Adrenal gland (tissue), 12 donors: ENCODE data around the gene ZFAND5. TPM values are rescaled to one million over a fixed set of nuclear protein-coding genes. Genes with fewer than 3 reads are reported as not detected.
A peak's percentile ranks its signal among the peaks of the same experiment; 100 is the strongest.

Source experiments
- DNase-seq, 7 donors: peaks; one replicate each; pipeline ENCODE4 v3.0.0-alpha.2; 2019 to 2020
- H3K27ac ChIP-seq, 5 donors: fragments of 200-600 bp; sonication (generic) in 4 of 5; 1 replicate in 3 of 5; 2 replicates in 2 of 5; pipeline versions ENCODE4 v1.5.1 to v1.8.0; 2016 to 2020; ENCODE audit warnings: mild to moderate bottlenecking in 1 of 5
- H3K27me3 ChIP-seq: fragments of 200-600 bp; 2 replicates; pipeline ENCODE4 v1.8.0; 2021
- H3K36me3 ChIP-seq, 2 donors: fragments of 200-600 bp; replicated peaks in 1 of 2; 1 replicate in 1 of 2; 2 replicates in 1 of 2; pipeline versions ENCODE4 v1.5.1 to v1.8.0; 2018 to 2022
- H3K4me1 ChIP-seq, 2 donors: fragments of 200-600 bp; replicated peaks in 1 of 2; 1 replicate in 1 of 2; 2 replicates in 1 of 2; pipeline versions ENCODE4 v1.5.1 to v1.8.0; 2018 to 2021
- H3K4me3 ChIP-seq, 4 donors: fragments of 200-600 bp; sonication (generic) in 3 of 4; one replicate each; pipeline ENCODE4 v1.5.1; 2016 to 2018
- H3K9me3 ChIP-seq, 3 donors: fragments of 200-600 bp; sonication (generic) in 1 of 3; replicated peaks in 1 of 3; 1 replicate in 2 of 3; 2 replicates in 1 of 3; pipeline versions ENCODE4 v1.5.1 to v1.8.0; 2016 to 2021
- CTCF ChIP-seq, 6 experiments: fragments of 450-650 bp in 4 of 6; fragments of 200-600 bp in 2 of 6; sonication (generic) in 1 of 6; IDR thresholded peaks; 1 replicate in 5 of 6; 2 replicates in 1 of 6; pipeline versions ENCODE4 v1.5.1 to v1.8.0; 2016 to 2021; ENCODE audit warnings: antibody characterized with exemption in 6 of 6, mild to moderate bottlenecking in 2 of 6, moderate library complexity in 1 of 6
- POLR2A ChIP-seq, 2 donors: fragments of 450-650 bp; IDR thresholded peaks; one replicate each; pipeline ENCODE4 v1.6.1; 2017; ENCODE audit warnings: antibody characterized with exemption in 2 of 2, mild to moderate bottlenecking in 2 of 2, moderate library complexity in 1 of 2
- WGBS, 4 donors: extraction: QIAGEN DNeasy Blood & Tissue Kit in 2 of 4; methylation state at CpG; one replicate each; pipeline versions ENCODE4 v1.1.5 to v1.1.7; 2013 to 2017; 5-methylcytosine and 5-hydroxymethylcytosine counted together
- intact Hi-C, 2 donors: fragments of 100-400 bp; cut with DNase I; formaldehyde crosslinking; loops; one replicate each; pipeline versions ENCODE4 v1.14.1 to v1.15.0; 2022 to 2023
- polyA plus RNA-seq, 3 donors: library from polyadenylated mRNA; stranded (reverse); fragments of 200-250 nt in 2 of 3; fragments of 350-450 nt in 1 of 3; fragmentation: Illumina TruSeq in 1 of 3; extraction: RNeasy Lipid Tissue Mini Kit (QIAGEN cat#74804) in 1 of 3; gene quantifications; one replicate each; pipeline ENCODE4 v1.2.3, GENCODE V29; 2013 to 2014
- total RNA-seq, 9 donors: library from RNA; depleted of rRNA in 4 of 9; stranded (reverse); fragments of >200 nt in 4 of 9; fragments of 120-200 nt in 1 of 9; fragmentation: NEBNext Ultra II Directional in 1 of 9; extraction: Animal tissue kit (Norgen Biotek cat#: 25700) in 1 of 9; gene quantifications; one replicate each; pipeline versions ENCODE4 v1.1.0 to v1.2.4, GENCODE V29; 2013 to 2023
- donor health status: healthy with polysubstance abuse.
- donor health status: Bipolar disorder and iron deficiency.
- donor health status: DM: yes; HTN: yes; CAD: no.
- donor health status: DM: no; HTN: no; CAD: no.
- donor health status: DM: no; HTN: no; CAD: no.
- donor health status: DM: yes; HTN: yes; CAD: no.

The ZFAND5 gene
- total and polyA plus RNA-seq, 12 donors = 119 to 326 (median 193) TPM

- no peaks in the 10 kb centered on the region for H3K36me3 ChIP-seq
- 81 to 93% (median 85%) methylated on average over 4 of the region's 4 CpGs for WGBS, 4 donors
- H3K27ac ChIP-seq = no peak overlapping the region
- no peak overlapping the region for H3K4me3 ChIP-seq
- H3K4me1 ChIP-seq = no peaks in the 10 kb centered on the region
- intact Hi-C loops = loop anchor here (10.0 kb wide), 2 partner anchors 128 to 208 kb away; no protein-coding TSS in a partner anchor
- TF ChIP-seq CTCF (IDR thresholded peaks at IDR 0.05) = no peak
- no peak for TF ChIP-seq POLR2A (IDR thresholded peaks at IDR 0.05)
- H3K27me3 ChIP-seq = no peaks in the 10 kb centered on the region
- DNase-seq = no peak
- no peaks in the 10 kb centered on the region for H3K9me3 ChIP-seq
Measured at GRCh38 chr9:72377041-72377440, 12.0 kb upstream of the ZFAND5 start.

GRCh38 chr9:72371151-72371550 lies 6.1 kb upstream of the ZFAND5 start:
- no peak for DNase-seq
- TF ChIP-seq POLR2A (IDR thresholded peaks at IDR 0.05) = no peak
- no peak for TF ChIP-seq CTCF (IDR thresholded peaks at IDR 0.05)
- Histone ChIP-seq H3K4me1 (peaks cover 3 to 5% of the 10 kb centered on the region in 2 donors), H3K27me3 (no peaks in the 10 kb centered on the region), H3K9me3 (no peaks in the 10 kb centered on the region), H3K36me3 (no peaks in the 10 kb centered on the region), H3K27ac (no peak overlapping the region), H3K4me3 (no peak overlapping the region)
- intact Hi-C loops = loop anchor here (10.0 kb wide), 2 partner anchors 134 to 214 kb away; no protein-coding TSS in a partner anchor

- H3K27ac ChIP-seq = peak overlapping the region; percentile 80 to 100 (median 100)
- peak overlapping the region in 2 of 4 donors; percentile 28 to 96 for H3K4me3 ChIP-seq
- H3K9me3 ChIP-seq = no peaks in the 10 kb centered on the region
- H3K36me3 ChIP-seq = no peaks in the 10 kb centered on the region
- H3K27me3 ChIP-seq = no peaks in the 10 kb centered on the region
- DNase-seq = peak; percentile 90 to 96 (median 94)
- H3K4me1 ChIP-seq = peaks cover 8 to 18% of the 10 kb centered on the region in 2 donors
- intact Hi-C loops = no loop called here
- TF ChIP-seq CTCF (IDR thresholded peaks at IDR 0.05) = peak in 3 of 6 experiments; percentile 7 to 15 (median 11)
- TF ChIP-seq POLR2A (IDR thresholded peaks at IDR 0.05) = no peak
- WGBS, 4 donors = 1 to 2% (median 1%) methylated on average over 32 to 38 of the region's 38 CpGs
Measured at GRCh38 chr9:72365525-72366256, 683 bp upstream of the ZFAND5 start.

GRCh38 chr9:72363908-72364678 lies 915 bp downstream of the ZFAND5 start:
- Histone ChIP-seq H3K27me3 (no peaks in the 10 kb centered on the region), H3K9me3 (no peaks in the 10 kb centered on the region), H3K27ac (peak overlapping the region; percentile 95 to 100 (median 100)), H3K4me1 (peaks cover 24 to 34% of the 10 kb centered on the region in 2 donors), H3K36me3 (peaks cover 0 to 13% of the 10 kb centered on the region in 2 donors), H3K4me3 (peak overlapping the region; percentile 25 to 96 (median 81))
- DNase-seq = peak; percentile 56 to 82 (median 68)
- WGBS, 4 donors = 1 to 3% (median 1%) methylated on average over 14 to 73 of the region's 73 CpGs
- no peak for TF ChIP-seq CTCF (IDR thresholded peaks at IDR 0.05)
- TF ChIP-seq POLR2A (IDR thresholded peaks at IDR 0.05) = peak in 1 of 2 donors; percentile 20
- intact Hi-C loops = no loop called here
